Kidney epithelial cell (primary cell): ENCODE measurements around the gene GM2A. TPM values are rescaled to one million over a fixed set of nuclear protein-coding genes. Genes with fewer than 3 reads are reported as not detected.
"Not testable (repeated sequence)": the region's sequence is repeated elsewhere in the genome, so short reads cannot be mapped to it uniquely, and the experiment has no call there.

Source experiments
- DNase-seq: peaks from one replicate; pipeline ENCODE4 v3.0.0-alpha.2; 2010; ENCODE audit warnings: low read depth
- H3K27me3 ChIP-seq: 2 replicates; pipeline ENCODE4 v1.6.0; 2011; ENCODE audit warnings: low read length; ENCODE audit not compliant: control insufficient read depth, insufficient read depth
- H3K36me3 ChIP-seq: 2 replicates; pipeline ENCODE4 v1.5.1; 2011; ENCODE audit warnings: low read length; ENCODE audit not compliant: control insufficient read depth, insufficient read depth
- H3K4me3 ChIP-seq: 2 replicates; pipeline ENCODE4 v1.5.1; 2011; ENCODE audit warnings: low read depth, mild to moderate bottlenecking, control low read depth, low read length
- CTCF ChIP-seq: IDR thresholded peaks from 2 replicates; pipeline ENCODE4 v1.5.1; 2011; ENCODE audit warnings: mild to moderate bottlenecking, moderate library complexity, low read length, control low read depth, inconsistent platforms; ENCODE audit not compliant: insufficient read depth, poor library complexity, severe bottlenecking
- total RNA-seq: library from RNA; depleted of rRNA; stranded (reverse); fragments of >200 nt; gene quantifications from 2 replicates; pipeline ENCODE4 v1.2.3, GENCODE V29; 2015

The GM2A gene
- total RNA-seq, 1 donor from 2014 or later, result 19.0 TPM

GRCh38 chr5:151298063-151298855, 45.3 kb downstream of the GM2A start:
- H3K36me3 ChIP-seq, result no peaks in the 10 kb centered on the region
- peaks cover 5% of the 10 kb centered on the region for H3K27me3 ChIP-seq
- no peak overlapping the region for H3K4me3 ChIP-seq
- no peak for TF ChIP-seq CTCF
- no peak for DNase-seq

- H3K36me3 ChIP-seq, result no peaks in the 10 kb centered on the region
- no peak within 1 kb of the TSS for H3K4me3 ChIP-seq
- DNase-seq, result no peak
- TF ChIP-seq CTCF, result no peak
- H3K27me3 ChIP-seq, result peaks cover 5% of the 10 kb centered on the region
These were observed 50.7 kb downstream of the GM2A start, which contains the start of gene SLC36A3 for GRCh38 chr5:151303666-151304065. Gene SLC36A3, minus strand, starts transcription at chr5:151303766. Its CDS starts 412 bp downstream, at chr5:151303354.

- DNase-seq, H3K36me3 ChIP-seq, H3K4me3 ChIP-seq, H3K27me3 ChIP-seq: not testable (repeated sequence)
These were observed 56.3 kb downstream of the GM2A start for GRCh38 chr5:151309266-151309665.

GRCh38 chr5:151309821-151310220, 56.8 kb downstream of the GM2A start:
- DNase-seq, H3K4me3 ChIP-seq, H3K36me3 ChIP-seq: not testable (repeated sequence)

GRCh38 chr5:151310932-151311331, 57.9 kb downstream of the GM2A start:
- no peak for DNase-seq
- Histone ChIP-seq H3K27me3 (no peaks in the 10 kb centered on the region), H3K36me3 (no peaks in the 10 kb centered on the region), H3K4me3 (no peak overlapping the region)
- no peak for TF ChIP-seq CTCF

More at GRCh38 chr5:151309821-151310220, 56.8 kb downstream of the GM2A start:
- H3K27me3 ChIP-seq, result not testable (repeated sequence)

- H3K36me3 ChIP-seq, result no peaks in the 10 kb centered on the region
These were observed 59.9 kb downstream of the GM2A start for GRCh38 chr5:151312756-151313324.

More at GRCh38 chr5:151312756-151313324, 59.9 kb downstream of the GM2A start:
- TF ChIP-seq CTCF, result no peak
- H3K27me3 ChIP-seq, result no peaks in the 10 kb centered on the region
- no peak overlapping the region for H3K4me3 ChIP-seq
- DNase-seq, result no peak
